ENCODE data around the gene KCNMA1.

DNA sequence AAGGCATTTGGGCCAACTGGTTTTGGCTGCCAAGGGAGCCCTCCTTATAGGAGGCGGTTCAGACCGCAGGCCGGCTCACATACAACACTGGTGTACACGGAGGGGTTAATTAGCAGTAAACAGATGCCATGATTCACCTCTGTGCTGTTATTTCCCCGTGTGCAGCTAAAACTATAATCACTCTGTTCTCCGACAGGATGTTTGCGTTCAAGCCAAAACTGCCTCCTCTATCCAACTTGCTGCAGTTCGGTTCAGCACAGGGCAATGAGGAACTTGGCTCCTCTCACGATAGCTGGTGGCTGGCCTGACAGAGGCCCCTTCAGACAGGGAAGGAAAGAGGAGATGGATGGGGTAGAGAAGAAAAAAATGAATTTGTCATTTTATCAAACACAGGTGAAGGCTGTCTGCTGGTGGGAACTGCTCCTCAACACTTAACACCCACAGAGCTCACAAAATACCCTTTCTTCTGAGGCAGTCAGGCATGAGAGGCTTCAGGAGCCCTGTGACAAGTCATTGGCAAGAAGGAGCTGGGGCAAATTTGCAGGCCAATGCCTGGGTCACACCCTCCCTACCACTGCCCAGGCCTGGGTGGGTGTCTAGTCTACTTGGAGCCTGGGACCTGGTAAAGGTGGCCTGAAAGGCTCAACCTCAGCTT, 24.0 kb downstream of the KCNMA1 start:
- TF ChIP-seq POLR2A (IDR thresholded peaks at IDR 0.05) (no peak), CTCF (IDR thresholded peaks at IDR 0.05) (no peak)
